Sciatic nerve (tissue), 2 donors: ENCODE measurements around the gene AURKAIP1. TPM values are rescaled to one million over a fixed set of nuclear protein-coding genes. Genes with fewer than 3 reads are reported as not detected.

Source experiments
- ATAC-seq: fragments of 200-7000 bp; cut with Tn5 transposase; one replicate; pipeline ENCODE4 v1.9.1; 2020; ENCODE audit warnings: mild to moderate bottlenecking, moderate library complexity
- DNase-seq: peaks from one replicate; pipeline ENCODE4 v3.0.0-alpha.2; 2020; ENCODE audit warnings: low spot score
- intact Hi-C: fragments of 100-400 bp; cut with DNase I; formaldehyde crosslinking; loops from one replicate; pipeline ENCODE4 v1.14.2; 2022
- microRNA-seq: library from miRNA; unstranded; fragments of <30 nt; microRNA quantifications from one replicate; pipeline ENCODE4 v1.2.0, GENCODE V29; 2020
- total RNA-seq: library from RNA; stranded (reverse); fragmentation: NEBNext Ultra II Directional; extraction: Animal tissue kit (Norgen Biotek cat#: 25700); gene quantifications from one replicate; pipeline ENCODE4 v1.2.1, GENCODE V29; 2021
- donor health status: DM: no; HTN: no; CAD: no.
- donor health status: DM: no; HTN: no; CAD: no.

The AURKAIP1 gene
- total RNA-seq, 1 donor from 2014 or later: 58.9 TPM

- intact Hi-C loops: no loop called here
- DNase-seq (no peak), ATAC-seq (no peak)
Measured at GRCh38 chr1:1327291-1327690, 47.7 kb downstream of the AURKAIP1 start.

- ATAC-seq (no peak), DNase-seq (no peak)
- intact Hi-C loops: no loop called here
Measured at GRCh38 chr1:1326075-1326605, 48.9 kb downstream of the AURKAIP1 start.

GRCh38 chr1:1325288-1326074 lies 49.5 kb downstream of the AURKAIP1 start:
- ATAC-seq (no peak), DNase-seq (no peak)
- intact Hi-C loops: no loop called here

- intact Hi-C loops: no loop called here
- DNase-seq: peak; percentile 98
- peak; percentile 92 for ATAC-seq
Measured at GRCh38 chr1:1324524-1325287, 50.3 kb downstream of the AURKAIP1 start, which contains the start of the genes CPTP and INTS11. Gene CPTP (plus strand): TSS chr1:1324802. CDS start chr1:1326911, 2,109 bp downstream. Gene INTS11 (minus strand): TSS chr1:1324660. CDS start chr1:1324608, 52 bp downstream.

GRCh38 chr1:1324084-1324523 lies 50.9 kb downstream of the AURKAIP1 start:
- DNase-seq (no peak), ATAC-seq (no peak)
- intact Hi-C loops: no loop called here

Small RNA genes lying within 50 kb of the gene (microRNA-seq; reads per million reads assigned to microRNA genes)
- gene MIR6808: not detected

Other genes with a start within 250 kb of the AURKAIP1 start
- gene TTLL10, start 201.3 kb downstream of the AURKAIP1 start, total RNA-seq: 0.71 TPM
- gene TNFRSF18, start 168.6 kb downstream of the AURKAIP1 start, total RNA-seq: 0.58 TPM
- gene TNFRSF4, start 161.1 kb downstream of the AURKAIP1 start, total RNA-seq: 2.5 TPM
- 94.9 TPM for gene SDF4, start 143.2 kb downstream of the AURKAIP1 start, total RNA-seq
- 10.9 TPM for gene B3GALT6, start 143.0 kb downstream of the AURKAIP1 start, total RNA-seq
- gene C1QTNF12, start 128.5 kb downstream of the AURKAIP1 start, total RNA-seq: 3.5 TPM
- 50.5 TPM for gene UBE2J2, start 101.4 kb downstream of the AURKAIP1 start, total RNA-seq
- gene SCNN1D, start 94.8 kb downstream of the AURKAIP1 start, total RNA-seq: 12.5 TPM
- gene ACAP3, start 67.3 kb downstream of the AURKAIP1 start, total RNA-seq: 74.7 TPM
- 11.3 TPM for gene PUSL1, start 66.6 kb downstream of the AURKAIP1 start, total RNA-seq
- gene INTS11, start 50.5 kb downstream of the AURKAIP1 start, total RNA-seq: 111 TPM
- gene CPTP, start 50.4 kb downstream of the AURKAIP1 start, total RNA-seq: 15.7 TPM
- gene TAS1R3, start 43.9 kb downstream of the AURKAIP1 start, total RNA-seq: 0.49 TPM
- gene DVL1, start 25.8 kb downstream of the AURKAIP1 start, total RNA-seq: 91.4 TPM
- 262 TPM for gene MXRA8, start 16.7 kb downstream of the AURKAIP1 start, total RNA-seq
- 207 TPM for gene CCNL2, start 24.1 kb upstream of the AURKAIP1 start, total RNA-seq
- gene MRPL20, start 32.1 kb upstream of the AURKAIP1 start, total RNA-seq: 75.6 TPM
- 11.2 TPM for gene ANKRD65, start 46.1 kb upstream of the AURKAIP1 start, total RNA-seq
- 175 TPM for gene VWA1, start 60.5 kb upstream of the AURKAIP1 start, total RNA-seq
- gene ATAD3C, start 74.5 kb upstream of the AURKAIP1 start, total RNA-seq: 2.4 TPM
- 28.6 TPM for gene ATAD3B, start 96.6 kb upstream of the AURKAIP1 start, total RNA-seq
- 19.4 TPM for gene ATAD3A, start 137.0 kb upstream of the AURKAIP1 start, total RNA-seq
- 7.1 TPM for gene TMEM240, start 165.4 kb upstream of the AURKAIP1 start, total RNA-seq
- 78.5 TPM for gene SSU72, start 199.7 kb upstream of the AURKAIP1 start, total RNA-seq
- 2.4 TPM for gene FNDC10, start 224.9 kb upstream of the AURKAIP1 start, total RNA-seq
- 68.4 TPM for gene MIB2, start 240.3 kb upstream of the AURKAIP1 start, total RNA-seq